Chondrocyte (in vitro differentiated cells): ENCODE data around the gene FHL1. TPM values are rescaled to one million over a fixed set of nuclear protein-coding genes. Genes with fewer than 3 reads are reported as not detected.

ENCODE experiments used
- DNase-seq: peaks from one replicate; pipeline ENCODE4 v3.0.0; 2021; ENCODE audit warnings: mixed read lengths, low spot score
- H3K27ac Mint-ChIP-seq: one replicate; pipeline ENCODE4 v1.8.0; 2021; ENCODE audit warnings: mild to moderate bottlenecking, moderate library complexity, mixed read lengths; ENCODE audit not compliant: unreplicated experiment
- H3K27me3 Mint-ChIP-seq: 2 replicates; pipeline ENCODE4 v1.8.0; 2021; ENCODE audit warnings: low read depth, mixed read lengths
- H3K36me3 Mint-ChIP-seq: 2 replicates; pipeline ENCODE4 v1.8.0; 2021; ENCODE audit warnings: low read depth, mixed read lengths
- H3K4me1 Mint-ChIP-seq: 2 replicates; pipeline ENCODE4 v1.8.0; 2021; ENCODE audit warnings: low read depth, mild to moderate bottlenecking, mixed read lengths
- H3K4me3 Mint-ChIP-seq: one replicate; pipeline ENCODE4 v1.8.0; 2021; ENCODE audit warnings: mild to moderate bottlenecking, moderate library complexity, mixed read lengths; ENCODE audit not compliant: unreplicated experiment
- H3K9me3 Mint-ChIP-seq: 2 replicates; pipeline ENCODE4 v1.8.0; 2021; ENCODE audit warnings: low read depth, mixed read lengths
- total RNA-seq: library from RNA; stranded (reverse); gene quantifications from 3 replicates; pipeline ENCODE4 v1.2.1, GENCODE V29; 2021
- TF ChIP-seq, protein P1 (sequence below): fragments of 200-600 bp; sonication (generic); IDR thresholded peaks from 2 replicates; pipeline ENCODE4 v1.5.0; 2021; ENCODE audit warnings: antibody characterized with exemption, mild to moderate bottlenecking, moderate library complexity

The FHL1 gene
- total RNA-seq, 1 donor from 2014 or later = 1,032 TPM

DNA sequence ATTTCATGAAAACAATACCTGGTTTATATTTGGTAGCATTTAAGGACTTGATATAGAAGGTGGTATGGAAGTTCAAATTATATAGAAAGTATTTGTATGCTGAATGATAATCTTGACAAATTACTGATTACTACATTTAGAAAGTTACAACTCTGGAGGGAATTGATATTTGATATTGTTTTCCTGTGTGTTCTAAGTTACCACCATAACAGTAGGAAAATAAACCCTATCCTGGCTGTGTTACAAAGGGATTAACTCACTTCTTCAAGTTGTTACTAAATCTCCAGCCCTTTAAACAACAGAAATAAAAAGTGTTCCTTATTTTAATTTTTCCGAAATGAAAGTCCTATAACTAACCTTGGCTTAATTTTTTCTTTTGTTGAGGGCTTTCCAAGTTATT is 36.6 kb downstream of the FHL1 start:
- TF ChIP-seq, protein P1, sequence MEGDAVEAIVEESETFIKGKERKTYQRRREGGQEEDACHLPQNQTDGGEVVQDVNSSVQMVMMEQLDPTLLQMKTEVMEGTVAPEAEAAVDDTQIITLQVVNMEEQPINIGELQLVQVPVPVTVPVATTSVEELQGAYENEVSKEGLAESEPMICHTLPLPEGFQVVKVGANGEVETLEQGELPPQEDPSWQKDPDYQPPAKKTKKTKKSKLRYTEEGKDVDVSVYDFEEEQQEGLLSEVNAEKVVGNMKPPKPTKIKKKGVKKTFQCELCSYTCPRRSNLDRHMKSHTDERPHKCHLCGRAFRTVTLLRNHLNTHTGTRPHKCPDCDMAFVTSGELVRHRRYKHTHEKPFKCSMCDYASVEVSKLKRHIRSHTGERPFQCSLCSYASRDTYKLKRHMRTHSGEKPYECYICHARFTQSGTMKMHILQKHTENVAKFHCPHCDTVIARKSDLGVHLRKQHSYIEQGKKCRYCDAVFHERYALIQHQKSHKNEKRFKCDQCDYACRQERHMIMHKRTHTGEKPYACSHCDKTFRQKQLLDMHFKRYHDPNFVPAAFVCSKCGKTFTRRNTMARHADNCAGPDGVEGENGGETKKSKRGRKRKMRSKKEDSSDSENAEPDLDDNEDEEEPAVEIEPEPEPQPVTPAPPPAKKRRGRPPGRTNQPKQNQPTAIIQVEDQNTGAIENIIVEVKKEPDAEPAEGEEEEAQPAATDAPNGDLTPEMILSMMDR = no peak
- Mint-ChIP-seq H3K4me3 (peak overlapping the region; percentile 29), H3K27me3 (no peaks in the 10 kb centered on the region), H3K27ac (peak overlapping the region; percentile 91), H3K36me3 (peaks cover 7% of the 10 kb centered on the region), H3K9me3 (no peaks in the 10 kb centered on the region), H3K4me1 (peaks cover 79% of the 10 kb centered on the region)
- no peak for DNase-seq

DNA sequence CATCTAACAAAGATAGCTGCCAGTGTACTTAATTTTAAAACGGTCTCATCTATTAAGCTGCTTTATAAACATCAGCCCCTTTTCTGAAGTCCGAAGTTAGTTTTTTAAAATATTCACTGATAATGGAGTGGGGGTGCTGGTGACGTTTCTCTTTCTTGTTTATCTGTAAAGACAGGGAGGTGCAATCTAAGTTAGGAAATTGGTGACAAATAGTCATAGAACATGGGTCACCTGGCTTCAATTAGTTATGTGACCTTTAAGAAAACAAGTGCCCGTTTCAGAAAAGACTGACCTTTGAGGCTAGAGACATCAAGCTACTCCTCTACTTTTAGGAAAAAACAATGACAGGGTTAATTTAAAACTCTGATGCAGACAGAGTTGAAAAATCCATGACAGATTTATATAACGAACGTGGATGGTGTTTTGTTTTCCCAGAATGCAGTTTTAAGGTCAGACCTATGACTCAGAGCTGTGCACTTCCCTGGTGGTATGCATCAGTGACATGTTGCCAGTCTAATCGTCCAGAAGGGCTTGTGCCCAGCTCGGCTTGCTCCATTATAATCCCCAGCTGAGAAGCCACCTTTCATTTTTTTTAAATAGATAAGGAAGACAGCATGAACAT is 38.2 kb downstream of the FHL1 start:
- Mint-ChIP-seq H3K9me3 (no peaks in the 10 kb centered on the region), H3K4me1 (peaks cover 74% of the 10 kb centered on the region), H3K36me3 (peaks cover 7% of the 10 kb centered on the region), H3K27me3 (no peaks in the 10 kb centered on the region), H3K4me3 (peak overlapping the region; percentile 2), H3K27ac (peak overlapping the region; percentile 85)
- no peak for DNase-seq
- TF ChIP-seq, protein P1 = no peak

DNA sequence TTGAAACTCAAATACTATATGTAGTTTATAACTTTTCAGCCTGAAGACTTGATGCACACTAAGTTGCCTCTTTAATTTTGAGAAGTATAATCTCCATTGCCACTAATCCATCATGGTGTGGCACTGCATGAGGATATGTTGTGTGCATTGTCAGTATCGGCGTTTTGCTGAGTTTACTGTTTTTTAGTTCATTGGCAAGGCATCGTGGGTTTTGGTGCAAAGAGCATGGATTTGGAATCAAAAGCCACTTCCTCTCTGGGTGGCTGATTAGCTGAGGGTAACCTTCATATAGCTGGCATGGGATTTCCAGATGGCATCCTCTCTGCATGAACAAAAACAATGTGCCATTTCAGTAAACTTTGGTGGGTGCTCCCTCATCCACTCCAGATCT is 38.7 kb downstream of the FHL1 start:
- Mint-ChIP-seq H3K9me3 (no peaks in the 10 kb centered on the region), H3K27ac (peak overlapping the region; percentile 85), H3K27me3 (no peaks in the 10 kb centered on the region)

DNA sequence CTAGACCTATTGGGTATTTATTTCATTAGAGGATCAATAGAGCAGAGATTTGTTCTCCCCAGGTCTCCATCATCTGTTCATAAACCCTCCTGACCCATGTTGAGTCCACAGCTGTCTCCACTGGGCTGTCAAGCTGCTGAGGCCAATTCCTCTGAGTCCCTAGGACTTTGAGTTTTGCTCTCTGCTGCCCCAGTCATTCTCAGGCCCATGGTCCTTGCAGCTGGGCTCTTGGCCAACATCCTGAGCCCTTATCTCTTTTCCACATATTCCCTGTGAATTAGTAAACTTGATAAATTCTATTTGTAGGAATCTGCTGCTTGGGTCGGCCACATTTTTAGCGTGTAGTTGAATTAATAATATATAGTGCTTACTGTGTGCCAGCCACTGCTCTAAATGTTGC is 41.9 kb downstream of the FHL1 start:
- Mint-ChIP-seq H3K27me3 (no peaks in the 10 kb centered on the region), H3K27ac (peak overlapping the region; percentile 50), H3K4me1 (peaks cover 74% of the 10 kb centered on the region), H3K36me3 (peaks cover 12% of the 10 kb centered on the region), H3K4me3 (no peak overlapping the region), H3K9me3 (peaks cover 4% of the 10 kb centered on the region)
- no peak for DNase-seq
- TF ChIP-seq, protein P1 = no peak

More for the DNA sequence above, 38.7 kb downstream of the FHL1 start:
- Mint-ChIP-seq H3K4me1 (peaks cover 73% of the 10 kb centered on the region), H3K36me3 (peaks cover 9% of the 10 kb centered on the region), H3K4me3 (no peak overlapping the region)
- no peak for DNase-seq
- TF ChIP-seq, protein P1 = no peak

DNA sequence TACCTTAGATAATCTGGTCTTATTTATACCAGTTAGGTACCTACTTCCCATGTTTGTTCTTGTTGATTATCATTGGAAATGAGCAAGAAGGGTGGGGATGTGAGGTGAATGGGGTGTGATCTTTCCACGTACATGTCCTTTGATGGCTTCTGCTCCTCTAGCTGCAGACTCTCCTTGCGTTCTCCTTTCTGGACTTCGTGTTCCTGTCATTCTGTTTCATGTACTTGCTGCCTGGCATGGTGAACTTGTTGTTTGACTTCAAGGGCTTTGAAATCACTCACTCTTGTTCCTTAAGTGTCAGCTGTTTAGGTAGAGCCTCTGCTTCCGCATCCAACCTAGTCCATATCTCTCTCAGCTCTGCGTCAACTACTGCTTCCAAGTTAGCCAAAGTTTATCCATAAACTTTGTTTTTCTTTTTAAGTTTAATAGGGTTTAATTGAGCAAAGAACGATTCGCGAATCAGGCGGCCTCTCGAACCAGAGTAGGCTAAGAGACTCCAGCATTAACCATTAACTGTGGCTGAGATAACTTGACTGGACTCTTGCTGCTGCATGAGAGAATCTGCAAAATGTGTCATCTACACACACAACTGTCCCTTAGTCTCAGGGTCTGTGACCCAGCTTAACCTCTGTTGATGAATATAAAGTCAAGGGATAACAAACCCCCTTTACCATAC is 42.8 kb downstream of the FHL1 start:
- Mint-ChIP-seq H3K27ac (no peak overlapping the region), H3K27me3 (no peaks in the 10 kb centered on the region), H3K4me3 (no peak overlapping the region), H3K9me3 (peaks cover 4% of the 10 kb centered on the region), H3K4me1 (peaks cover 76% of the 10 kb centered on the region), H3K36me3 (peaks cover 12% of the 10 kb centered on the region)
- DNase-seq = no peak
- TF ChIP-seq, protein P1 = no peak
